DOHH2 (cell line): ENCODE results near the gene SIX3.

ENCODE experiments used
- H3F3A ChIP-seq: fragments of 200-600 bp; sonication (generic), shearing (Covaris generic); 2 replicates; pipeline ENCODE4 v1.6.0; 2016; ENCODE audit warnings: antibody characterized with exemption, mild to moderate bottlenecking; ENCODE audit not compliant: control insufficient read depth, insufficient read depth
- H3K27ac ChIP-seq: fragments of 200-600 bp; sonication (generic); 2 replicates; pipeline ENCODE4 v1.5.1; 2014; ENCODE audit warnings: low read depth, mild to moderate bottlenecking, low read length, moderate library complexity
- H3K27me3 ChIP-seq: fragments of 200-600 bp; sonication (generic); 2 replicates; pipeline ENCODE4 v1.6.1; 2014; ENCODE audit warnings: mild to moderate bottlenecking, low read length, mixed read lengths; ENCODE audit not compliant: control insufficient read depth
- H3K36me3 ChIP-seq: fragments of 200-600 bp; sonication (generic); 2 replicates; pipeline ENCODE4 v1.6.1; 2014; ENCODE audit warnings: mild to moderate bottlenecking, low read length, moderate library complexity, mixed read lengths; ENCODE audit not compliant: control insufficient read depth
- H3K4me1 ChIP-seq: fragments of 200-600 bp; sonication (generic); 2 replicates; pipeline ENCODE4 v1.6.1; 2014; ENCODE audit warnings: mild to moderate bottlenecking, low read length, mixed read lengths; ENCODE audit not compliant: control insufficient read depth
- H3K4me2 ChIP-seq: fragments of 200-600 bp; sonication (generic); 2 replicates; pipeline ENCODE4 v1.6.0; 2014; ENCODE audit warnings: mild to moderate bottlenecking, low read length, moderate library complexity
- H3K4me3 ChIP-seq: fragments of 200-600 bp; sonication (generic); 2 replicates; pipeline ENCODE4 v1.5.1; 2014; ENCODE audit warnings: mild to moderate bottlenecking, low read length, mixed read lengths
- H3K79me2 ChIP-seq: fragments of 200-600 bp; sonication (generic); 2 replicates; pipeline ENCODE4 v1.6.1; 2014; ENCODE audit warnings: mild to moderate bottlenecking, low read length, mixed read lengths; ENCODE audit not compliant: control insufficient read depth
- H3K9me2 ChIP-seq: fragments of 200-600 bp; sonication (generic); replicated peaks from 2 replicates; pipeline ENCODE4 v1.6.1; 2014; ENCODE audit warnings: mild to moderate bottlenecking, low read length, mixed read lengths; ENCODE audit not compliant: control insufficient read depth
- H3K9me3 ChIP-seq: fragments of 200-600 bp; sonication (generic); 2 replicates; pipeline ENCODE4 v1.6.1; 2014; ENCODE audit warnings: antibody characterized with exemption, low read length, mixed read lengths; ENCODE audit not compliant: control insufficient read depth, insufficient read depth
- H4K20me1 ChIP-seq: fragments of 200-600 bp; sonication (generic); 2 replicates; pipeline ENCODE4 v1.6.0; 2014; ENCODE audit warnings: low read depth, mild to moderate bottlenecking, antibody characterized with exemption, low read length, moderate library complexity; ENCODE audit not compliant: control insufficient read depth, insufficient read depth
- EZH2phosphoT487 ChIP-seq: fragments of 200-600 bp; sonication (generic); IDR thresholded peaks from 2 replicates; pipeline ENCODE4 v1.6.1; 2017; ENCODE audit warnings: borderline replicate concordance, mild to moderate bottlenecking, antibody characterized with exemption, low read length, moderate library complexity, mixed read lengths
- TF ChIP-seq, protein P1 (sequence below): fragments of 200-600 bp; sonication (generic); IDR thresholded peaks from one replicate; pipeline ENCODE4 v1.5.1; 2014; ENCODE audit warnings: antibody characterized with exemption, mild to moderate bottlenecking, low read depth, low read length; ENCODE audit not compliant: poor library complexity, severe bottlenecking

Gene SIX3

DNA sequence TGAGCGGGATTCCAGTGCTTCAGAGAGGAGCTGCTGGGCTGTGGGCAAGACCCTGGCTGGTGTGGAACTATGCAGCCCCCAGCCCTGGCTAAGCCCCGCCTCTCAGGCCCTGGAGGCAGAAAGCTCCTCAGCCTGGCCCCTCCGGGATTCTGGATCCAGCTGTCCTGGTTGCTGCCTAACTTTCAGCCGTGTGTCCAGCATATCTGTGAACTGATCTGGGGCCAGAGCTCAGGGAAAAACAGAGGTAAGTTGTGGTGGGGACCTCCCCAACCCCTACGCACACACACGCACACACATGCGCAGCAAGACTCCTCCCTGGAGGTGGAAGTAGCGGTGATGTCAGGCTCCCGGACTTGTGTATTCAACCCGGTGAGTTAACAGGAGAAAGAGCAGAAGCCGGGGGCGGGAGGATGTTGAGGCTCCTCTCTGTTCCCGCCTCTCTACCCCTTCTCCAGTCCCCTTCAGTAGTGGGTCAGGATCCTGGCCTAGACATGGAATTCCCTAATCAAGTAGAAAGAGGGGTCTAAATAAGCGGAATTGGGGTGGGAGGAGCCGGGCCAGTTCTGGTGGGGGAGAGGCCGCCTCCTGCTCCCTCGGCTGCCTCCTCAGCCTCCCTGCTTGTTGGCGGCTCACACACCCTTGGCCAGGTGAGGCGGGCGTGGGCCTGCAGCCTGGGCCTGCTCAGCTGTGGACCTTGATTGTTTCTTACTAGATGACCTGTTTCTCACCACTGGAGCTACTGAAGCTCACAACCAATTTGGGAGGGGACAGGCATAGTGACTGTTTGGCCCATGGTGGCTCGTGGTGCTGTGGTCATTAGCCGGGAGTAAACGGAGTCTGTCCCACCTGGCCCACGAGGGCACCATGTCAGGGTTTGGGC lies 34.3 kb downstream of the SIX3 start:
- no peaks in the 10 kb centered on the region for H3K79me2 ChIP-seq
- no peaks in the 10 kb centered on the region for H3K36me3 ChIP-seq
- H3K9me2 ChIP-seq = no peaks in the 10 kb centered on the region
- H3K4me3 ChIP-seq = no peak overlapping the region
- no peak for TF ChIP-seq EZH2phosphoT487
- TF ChIP-seq, protein P1, sequence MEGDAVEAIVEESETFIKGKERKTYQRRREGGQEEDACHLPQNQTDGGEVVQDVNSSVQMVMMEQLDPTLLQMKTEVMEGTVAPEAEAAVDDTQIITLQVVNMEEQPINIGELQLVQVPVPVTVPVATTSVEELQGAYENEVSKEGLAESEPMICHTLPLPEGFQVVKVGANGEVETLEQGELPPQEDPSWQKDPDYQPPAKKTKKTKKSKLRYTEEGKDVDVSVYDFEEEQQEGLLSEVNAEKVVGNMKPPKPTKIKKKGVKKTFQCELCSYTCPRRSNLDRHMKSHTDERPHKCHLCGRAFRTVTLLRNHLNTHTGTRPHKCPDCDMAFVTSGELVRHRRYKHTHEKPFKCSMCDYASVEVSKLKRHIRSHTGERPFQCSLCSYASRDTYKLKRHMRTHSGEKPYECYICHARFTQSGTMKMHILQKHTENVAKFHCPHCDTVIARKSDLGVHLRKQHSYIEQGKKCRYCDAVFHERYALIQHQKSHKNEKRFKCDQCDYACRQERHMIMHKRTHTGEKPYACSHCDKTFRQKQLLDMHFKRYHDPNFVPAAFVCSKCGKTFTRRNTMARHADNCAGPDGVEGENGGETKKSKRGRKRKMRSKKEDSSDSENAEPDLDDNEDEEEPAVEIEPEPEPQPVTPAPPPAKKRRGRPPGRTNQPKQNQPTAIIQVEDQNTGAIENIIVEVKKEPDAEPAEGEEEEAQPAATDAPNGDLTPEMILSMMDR = no peak
- H3F3A ChIP-seq = no peaks in the 10 kb centered on the region
- H3K27ac ChIP-seq = no peak overlapping the region
- H3K27me3 ChIP-seq = no peaks in the 10 kb centered on the region
- no peaks in the 10 kb centered on the region for H4K20me1 ChIP-seq
- H3K4me2 ChIP-seq = no peak overlapping the region
- no peaks in the 10 kb centered on the region for H3K9me3 ChIP-seq
- no peaks in the 10 kb centered on the region for H3K4me1 ChIP-seq

DNA sequence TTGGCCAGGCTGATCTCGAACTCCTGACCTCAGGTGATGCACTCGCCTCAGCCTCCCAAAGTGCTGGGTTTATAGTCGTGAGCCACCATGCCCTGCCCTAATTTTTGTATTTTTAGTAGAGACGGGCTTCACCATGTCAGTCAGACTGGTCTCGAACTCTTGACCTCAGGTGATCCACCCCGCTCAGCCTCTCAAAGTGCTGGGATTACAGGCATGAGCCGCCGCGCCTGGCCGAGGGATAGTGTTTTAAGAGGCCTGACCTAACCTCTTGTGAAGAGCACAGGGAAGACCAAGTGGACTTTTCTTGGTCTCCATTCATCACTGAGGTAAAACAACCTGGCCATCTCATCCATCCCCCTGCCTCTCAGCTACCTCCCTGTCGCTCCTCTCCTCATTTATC lies 38.1 kb downstream of the SIX3 start:
- Histone ChIP-seq H3K4me1 (no peaks in the 10 kb centered on the region), H3K9me2 (no peaks in the 10 kb centered on the region), H3K9me3 (no peaks in the 10 kb centered on the region), H3K4me2 (no peak overlapping the region), H3K79me2 (no peaks in the 10 kb centered on the region), H3F3A (no peaks in the 10 kb centered on the region), H3K4me3 (no peak overlapping the region), H3K27ac (no peak overlapping the region), H4K20me1 (no peaks in the 10 kb centered on the region), H3K27me3 (no peaks in the 10 kb centered on the region), H3K36me3 (no peaks in the 10 kb centered on the region)
- TF ChIP-seq EZH2phosphoT487 = no peak
- TF ChIP-seq, protein P1 = no peak

DNA sequence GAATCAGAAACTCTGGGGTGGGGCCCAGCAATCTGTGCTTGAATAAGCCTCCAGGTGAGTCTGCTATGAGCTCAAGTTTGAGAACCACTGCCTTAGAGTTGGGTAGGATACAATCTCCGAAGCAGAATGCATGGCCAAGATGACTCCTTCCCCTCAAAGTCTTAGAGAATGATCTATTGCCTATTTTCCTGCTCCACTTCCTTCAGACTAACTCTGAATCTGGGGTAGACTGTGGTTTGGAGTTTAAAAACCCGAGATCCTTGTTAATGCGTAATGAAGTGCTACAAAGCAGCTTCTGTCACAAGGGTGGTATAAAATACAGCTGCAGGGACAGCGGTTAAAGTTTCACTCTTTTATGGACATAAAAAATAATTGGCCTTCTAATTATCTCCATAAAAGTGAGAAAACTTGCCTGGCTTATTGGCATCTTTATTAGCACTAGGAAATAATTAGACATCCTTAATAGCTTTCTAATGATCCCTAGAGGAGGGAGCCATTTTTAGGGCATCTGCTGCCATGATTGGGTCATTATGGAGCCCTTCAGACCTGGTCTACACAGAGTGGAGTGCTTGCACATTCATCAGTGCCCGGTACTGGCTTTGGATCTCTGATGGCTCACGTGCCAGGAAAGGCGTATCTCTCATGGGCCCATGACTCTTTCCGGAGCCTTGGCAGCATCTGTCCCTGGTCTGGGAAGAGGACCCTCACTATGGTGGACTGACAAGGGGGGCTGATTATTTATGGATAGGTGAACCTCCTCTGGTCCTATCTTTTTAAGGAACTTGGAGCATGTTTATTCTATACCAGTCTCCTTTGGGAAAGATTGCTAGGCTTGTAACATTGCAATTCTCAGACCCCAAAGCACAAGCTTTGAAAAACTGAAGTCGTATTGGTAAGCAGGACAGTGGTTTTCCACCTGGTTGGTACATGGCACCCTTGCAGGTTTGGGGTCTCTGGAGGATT lies 39.5 kb downstream of the SIX3 start:
- Histone ChIP-seq H3K9me3 (no peaks in the 10 kb centered on the region), H3F3A (no peaks in the 10 kb centered on the region), H3K79me2 (no peaks in the 10 kb centered on the region), H3K4me1 (no peaks in the 10 kb centered on the region), H3K9me2 (no peaks in the 10 kb centered on the region), H3K36me3 (no peaks in the 10 kb centered on the region), H3K27ac (no peak overlapping the region), H3K4me2 (no peak overlapping the region), H3K27me3 (no peaks in the 10 kb centered on the region), H3K4me3 (no peak overlapping the region), H4K20me1 (no peaks in the 10 kb centered on the region)
- TF ChIP-seq, protein P1 = no peak
- TF ChIP-seq EZH2phosphoT487 = no peak
